Keratinocyte (primary cell): ENCODE results near the gene MAML2. TPM values are rescaled to one million over a fixed set of nuclear protein-coding genes. Genes with fewer than 3 reads are reported as not detected.

ENCODE experiments used
- DNase-seq: peaks from one replicate; pipeline ENCODE4 v3.0.0-alpha.2; 2011; ENCODE audit warnings: low read depth, missing footprints, low spot score
- FAIRE-seq: peaks from 2 replicates; lab custom pipeline; 2011; peaks lifted over from hg19 to GRCh38; lab: Jason Lieb, UNC
- H2AFZ ChIP-seq: 2 replicates; pipeline ENCODE4 v1.6.0; 2012; ENCODE audit warnings: low read length, control low read depth, inconsistent platforms; ENCODE audit not compliant: control insufficient read depth
- H3K27ac ChIP-seq: 2 replicates; pipeline ENCODE4 v1.5.1; 2011; ENCODE audit warnings: low read length; ENCODE audit not compliant: control insufficient read depth, insufficient read depth
- H3K27me3 ChIP-seq: 3 replicates; pipeline ENCODE4 v1.6.0; 2011; ENCODE audit warnings: low read length; ENCODE audit not compliant: control insufficient read depth, insufficient read depth; ENCODE audit errors: extremely low read depth
- H3K36me3 ChIP-seq, 2 experiments: 2 replicates in 1 of 2; 3 replicates in 1 of 2; pipeline ENCODE4 v1.5.1; 2011; ENCODE audit warnings: low read length in 2 of 2, mild to moderate bottlenecking in 1 of 2; ENCODE audit not compliant: control insufficient read depth in 2 of 2, insufficient read depth in 2 of 2; ENCODE audit errors: extremely low read depth in 1 of 2
- H3K4me1 ChIP-seq: 3 replicates; pipeline ENCODE4 v1.5.1; 2011; ENCODE audit warnings: low read length; ENCODE audit not compliant: control insufficient read depth, insufficient read depth; ENCODE audit errors: extremely low read depth
- H3K4me2 ChIP-seq: 3 replicates; pipeline ENCODE4 v1.6.0; 2011; ENCODE audit warnings: low read depth, low read length; ENCODE audit not compliant: control insufficient read depth, insufficient read depth; ENCODE audit errors: extremely low read depth
- H3K4me3 ChIP-seq, 3 experiments: fragments of 200-600 bp in 1 of 3; sonication (generic) in 1 of 3; 2 replicates in 2 of 3; 3 replicates in 1 of 3; pipeline ENCODE4 v1.5.1; 2011 to 2016; ENCODE audit warnings: low read length in 3 of 3, mild to moderate bottlenecking in 3 of 3, control low read depth in 2 of 3, inconsistent platforms in 1 of 3, low read depth in 1 of 3, mixed read lengths in 1 of 3, mixed run types in 1 of 3, moderate library complexity in 1 of 3; ENCODE audit not compliant: control insufficient read depth in 2 of 3, insufficient read depth in 2 of 3; ENCODE audit errors: extremely low read depth in 1 of 3
- H3K79me2 ChIP-seq: 2 replicates; pipeline ENCODE4 v1.6.0; 2012; ENCODE audit warnings: low read length; ENCODE audit not compliant: control insufficient read depth, insufficient read depth
- H3K9ac ChIP-seq: 3 replicates; pipeline ENCODE4 v1.6.0; 2011; ENCODE audit warnings: low read length; ENCODE audit not compliant: control insufficient read depth, insufficient read depth; ENCODE audit errors: extremely low read depth
- H3K9me1 ChIP-seq: 3 replicates; pipeline ENCODE4 v1.6.0; 2011; ENCODE audit warnings: low read length; ENCODE audit not compliant: control insufficient read depth, insufficient read depth; ENCODE audit errors: extremely low read depth
- H3K9me3 ChIP-seq: 2 replicates; pipeline ENCODE4 v1.5.1; 2012; ENCODE audit warnings: low read depth, low read length; ENCODE audit not compliant: control insufficient read depth
- H4K20me1 ChIP-seq: 3 replicates; pipeline ENCODE4 v1.6.0; 2011; ENCODE audit warnings: low read length; ENCODE audit not compliant: control insufficient read depth, insufficient read depth; ENCODE audit errors: extremely low read depth
- EZH2 ChIP-seq: IDR thresholded peaks from one replicate; pipeline ENCODE4 v1.6.1; 2012; ENCODE audit warnings: inconsistent platforms, mild to moderate bottlenecking, low read length, moderate library complexity
- dilution Hi-C: fragments of 300-500 bp; cut with MboI; formaldehyde crosslinking; loops from one replicate; pipeline ENCODE4 v1.7.0; 2020; ENCODE audit warnings: low sequenced_read_pairs; ENCODE audit not compliant: extremely low pct_ligation_motif_present
- polyA plus RNA-seq, 5 experiments: library from polyadenylated mRNA; depleted of rRNA in 3 of 5; stranded (reverse) in 3 of 5; stranded (forward) in 1 of 5; unstranded in 1 of 5; fragments of >200 nt; gene quantifications; 1 replicate in 1 of 5; 2 replicates in 3 of 5; 3 replicates in 1 of 5; pipeline versions ENCODE4 v1.2.1 to v1.2.3, GENCODE V29; 2011 to 2012; ENCODE audit warnings: missing spikeins in 2 of 5, low read depth in 1 of 5, low replicate concordance in 1 of 5
- TF ChIP-seq, protein P1 (sequence below), 3 experiments: IDR thresholded peaks in 1 of 3; conservative IDR thresholded peaks in 1 of 3; optimal IDR thresholded peaks in 1 of 3; 2 replicates in 2 of 3; 3 replicates in 1 of 3; pipeline versions ENCODE3 to v1.5.1; 2011; ENCODE audit warnings: low read length in 3 of 3, mild to moderate bottlenecking in 3 of 3, moderate library complexity in 2 of 3, control low read depth in 1 of 3, inconsistent platforms in 1 of 3; ENCODE audit not compliant: insufficient read depth in 2 of 3; ENCODE audit errors: extremely low read depth in 1 of 3

Gene MAML2
- polyA plus RNA-seq, 1 donor (not counting 4 experiments of a cell fraction or from before 2014, with no cell fraction given): 4.2 TPM

DNA sequence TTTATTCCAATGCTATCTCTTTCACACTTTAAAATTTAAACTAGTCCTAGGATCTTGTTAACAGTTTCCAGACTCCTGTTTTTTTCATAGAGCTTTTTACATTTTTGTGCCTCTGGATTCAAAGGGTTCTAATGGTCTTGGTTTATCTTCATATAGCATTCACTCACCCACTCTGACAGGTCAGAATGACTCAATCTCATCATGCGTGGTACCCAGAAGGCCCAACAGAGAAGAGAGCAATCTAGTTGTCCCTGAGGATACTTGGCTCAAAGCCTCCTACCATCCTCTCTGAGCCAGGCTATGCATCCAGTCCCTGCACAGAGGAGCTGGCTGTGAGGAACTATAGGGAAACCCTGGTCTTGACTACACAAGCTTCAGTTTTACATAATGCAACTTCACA, 27.5 kb downstream of the MAML2 start:
- TF ChIP-seq EZH2: no peak
- TF ChIP-seq, protein P1, sequence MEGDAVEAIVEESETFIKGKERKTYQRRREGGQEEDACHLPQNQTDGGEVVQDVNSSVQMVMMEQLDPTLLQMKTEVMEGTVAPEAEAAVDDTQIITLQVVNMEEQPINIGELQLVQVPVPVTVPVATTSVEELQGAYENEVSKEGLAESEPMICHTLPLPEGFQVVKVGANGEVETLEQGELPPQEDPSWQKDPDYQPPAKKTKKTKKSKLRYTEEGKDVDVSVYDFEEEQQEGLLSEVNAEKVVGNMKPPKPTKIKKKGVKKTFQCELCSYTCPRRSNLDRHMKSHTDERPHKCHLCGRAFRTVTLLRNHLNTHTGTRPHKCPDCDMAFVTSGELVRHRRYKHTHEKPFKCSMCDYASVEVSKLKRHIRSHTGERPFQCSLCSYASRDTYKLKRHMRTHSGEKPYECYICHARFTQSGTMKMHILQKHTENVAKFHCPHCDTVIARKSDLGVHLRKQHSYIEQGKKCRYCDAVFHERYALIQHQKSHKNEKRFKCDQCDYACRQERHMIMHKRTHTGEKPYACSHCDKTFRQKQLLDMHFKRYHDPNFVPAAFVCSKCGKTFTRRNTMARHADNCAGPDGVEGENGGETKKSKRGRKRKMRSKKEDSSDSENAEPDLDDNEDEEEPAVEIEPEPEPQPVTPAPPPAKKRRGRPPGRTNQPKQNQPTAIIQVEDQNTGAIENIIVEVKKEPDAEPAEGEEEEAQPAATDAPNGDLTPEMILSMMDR (optimal IDR thresholded peaks at IDR 0.05 in 1 of 3, IDR thresholded peaks at IDR 0.05 in 1 of 3, conservative IDR thresholded peaks at IDR 0.05 in 1 of 3; ENCODE audit: extremely low read depth in 1 of 3, insufficient read depth in 2 of 3, low read length in 3 of 3): no peak
- peaks cover 11% of the 10 kb centered on the region for H3K79me2 ChIP-seq
- no peaks in the 10 kb centered on the region for H3K36me3 ChIP-seq
- no peaks in the 10 kb centered on the region for H3K27me3 ChIP-seq
- dilution Hi-C loops: no loop called here
- H3K4me3 ChIP-seq: no peak overlapping the region
- no peaks in the 10 kb centered on the region for H3K9me3 ChIP-seq
- H3K27ac ChIP-seq: no peak overlapping the region
- H3K9ac ChIP-seq: no peak overlapping the region
- peaks cover 71% of the 10 kb centered on the region for H3K4me1 ChIP-seq
- FAIRE-seq: no peak
- H3K9me1 ChIP-seq: no peaks in the 10 kb centered on the region
- H3K4me2 ChIP-seq: no peak overlapping the region
- no peak overlapping the region for H2AFZ ChIP-seq
- no peak for DNase-seq
- no peaks in the 10 kb centered on the region for H4K20me1 ChIP-seq

DNA sequence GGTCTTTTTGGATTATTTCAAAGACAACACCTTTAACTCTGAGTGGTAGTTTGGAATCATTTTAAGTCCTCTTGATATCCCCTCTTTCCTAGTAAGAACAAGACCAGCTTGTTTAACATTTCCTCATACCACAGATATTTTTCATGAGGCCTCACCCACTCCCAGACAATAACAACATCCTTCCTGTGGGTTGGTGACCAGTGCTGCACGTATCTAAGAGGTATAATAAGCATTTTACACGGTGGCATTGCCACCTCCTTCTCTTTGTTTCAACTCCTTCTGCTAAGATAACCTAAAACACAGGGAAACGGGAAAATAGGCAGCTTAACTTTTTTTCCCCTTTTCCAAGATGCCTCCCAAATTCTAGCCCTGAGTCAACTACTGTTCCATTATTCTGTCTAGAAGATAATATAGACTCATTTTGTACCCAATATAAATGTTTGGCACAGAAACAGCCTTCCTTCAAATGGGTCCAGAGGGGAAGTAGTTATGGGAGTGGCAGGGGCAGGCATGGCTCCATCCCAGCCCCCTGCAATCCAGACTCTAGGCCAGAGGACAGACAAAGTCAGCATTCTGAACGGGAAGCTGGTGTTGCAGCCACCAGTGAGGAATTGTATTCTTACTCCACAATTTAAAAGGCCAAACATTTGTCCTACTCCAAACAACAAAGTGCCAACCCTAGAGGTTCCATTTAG, 28.5 kb downstream of the MAML2 start:
- H4K20me1 ChIP-seq: no peaks in the 10 kb centered on the region
- no peaks in the 10 kb centered on the region for H3K36me3 ChIP-seq
- peaks cover 79% of the 10 kb centered on the region for H3K4me1 ChIP-seq
- peak overlapping the region; percentile 85 for H3K27ac ChIP-seq
- peak; percentile 80 for FAIRE-seq
- dilution Hi-C loops: no loop called here
- H3K4me2 ChIP-seq: peak overlapping the region; percentile 83
- peak overlapping the region; percentile 63 for H3K9ac ChIP-seq
- no peaks in the 10 kb centered on the region for H3K27me3 ChIP-seq
- H3K4me3 ChIP-seq: no peak overlapping the region
- peak; percentile 21 for DNase-seq
- H3K9me1 ChIP-seq: no peaks in the 10 kb centered on the region
- no peaks in the 10 kb centered on the region for H3K9me3 ChIP-seq
- H2AFZ ChIP-seq: no peak overlapping the region
- no peak for TF ChIP-seq EZH2
- TF ChIP-seq, protein P1 (optimal IDR thresholded peaks at IDR 0.05 in 1 of 3, IDR thresholded peaks at IDR 0.05 in 1 of 3, conservative IDR thresholded peaks at IDR 0.05 in 1 of 3; ENCODE audit: extremely low read depth in 1 of 3, insufficient read depth in 2 of 3, low read length in 3 of 3): no peak
- H3K79me2 ChIP-seq: peaks cover 11% of the 10 kb centered on the region
